Peyer's patch (tissue), 4 donors: ENCODE measurements around the gene JAK3.

Source experiments
- POLR2A ChIP-seq, 2 donors: fragments of 450-650 bp; IDR thresholded peaks; one replicate each; pipeline ENCODE4 v1.5.1; 2017; ENCODE audit warnings: antibody characterized with exemption in 2 of 2, mild to moderate bottlenecking in 2 of 2, moderate library complexity in 2 of 2
- TF ChIP-seq, protein P1 (sequence below), 6 experiments: fragments of 450-650 bp in 4 of 6; fragments of 200-600 bp in 2 of 6; sonication (generic) in 1 of 6; IDR thresholded peaks; one replicate each; pipeline ENCODE4 v1.5.1; 2017 to 2019; ENCODE audit warnings: antibody characterized with exemption in 6 of 6, mild to moderate bottlenecking in 3 of 6, moderate library complexity in 1 of 6

DNA sequence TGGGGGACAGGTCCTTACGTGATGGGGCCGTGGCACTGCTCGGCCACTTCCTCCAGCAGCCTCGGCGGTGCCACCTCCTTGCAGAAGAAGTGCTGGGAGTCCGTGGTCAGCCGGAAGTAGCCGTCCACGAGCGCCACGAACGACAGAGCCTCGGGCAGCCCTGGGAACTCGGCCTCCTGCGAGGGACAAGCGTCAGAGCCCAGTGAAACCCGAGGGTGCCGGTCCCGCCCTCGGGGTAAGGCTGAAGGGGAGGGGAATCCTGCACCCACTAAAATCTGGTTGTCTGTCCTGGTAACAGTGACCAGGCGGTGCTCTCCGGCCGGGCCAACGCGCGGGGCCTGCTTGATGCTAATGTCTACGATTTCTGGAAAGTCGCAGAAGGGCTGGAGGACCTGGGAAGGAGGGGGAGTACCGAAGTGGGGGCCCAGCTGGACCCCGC, 6.4 kb downstream of the JAK3 start:
- TF ChIP-seq POLR2A (IDR thresholded peaks at IDR 0.05) = no peak
- TF ChIP-seq, protein P1, sequence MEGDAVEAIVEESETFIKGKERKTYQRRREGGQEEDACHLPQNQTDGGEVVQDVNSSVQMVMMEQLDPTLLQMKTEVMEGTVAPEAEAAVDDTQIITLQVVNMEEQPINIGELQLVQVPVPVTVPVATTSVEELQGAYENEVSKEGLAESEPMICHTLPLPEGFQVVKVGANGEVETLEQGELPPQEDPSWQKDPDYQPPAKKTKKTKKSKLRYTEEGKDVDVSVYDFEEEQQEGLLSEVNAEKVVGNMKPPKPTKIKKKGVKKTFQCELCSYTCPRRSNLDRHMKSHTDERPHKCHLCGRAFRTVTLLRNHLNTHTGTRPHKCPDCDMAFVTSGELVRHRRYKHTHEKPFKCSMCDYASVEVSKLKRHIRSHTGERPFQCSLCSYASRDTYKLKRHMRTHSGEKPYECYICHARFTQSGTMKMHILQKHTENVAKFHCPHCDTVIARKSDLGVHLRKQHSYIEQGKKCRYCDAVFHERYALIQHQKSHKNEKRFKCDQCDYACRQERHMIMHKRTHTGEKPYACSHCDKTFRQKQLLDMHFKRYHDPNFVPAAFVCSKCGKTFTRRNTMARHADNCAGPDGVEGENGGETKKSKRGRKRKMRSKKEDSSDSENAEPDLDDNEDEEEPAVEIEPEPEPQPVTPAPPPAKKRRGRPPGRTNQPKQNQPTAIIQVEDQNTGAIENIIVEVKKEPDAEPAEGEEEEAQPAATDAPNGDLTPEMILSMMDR (IDR thresholded peaks at IDR 0.05) = no peak
